ENCODE measurements around the gene ELN. TPM values are rescaled to one million over a fixed set of nuclear protein-coding genes. Genes with fewer than 3 reads are reported as not detected.
A peak's percentile ranks its signal among the peaks of the same experiment; 100 is the strongest.

ELN gene
- total and polyA plus RNA-seq, 9 of the 15 experiments (the other 6 are each of a cell fraction or from before 2014, with no cell fraction given): 0.20 TPM; not detected in 8

DNA sequence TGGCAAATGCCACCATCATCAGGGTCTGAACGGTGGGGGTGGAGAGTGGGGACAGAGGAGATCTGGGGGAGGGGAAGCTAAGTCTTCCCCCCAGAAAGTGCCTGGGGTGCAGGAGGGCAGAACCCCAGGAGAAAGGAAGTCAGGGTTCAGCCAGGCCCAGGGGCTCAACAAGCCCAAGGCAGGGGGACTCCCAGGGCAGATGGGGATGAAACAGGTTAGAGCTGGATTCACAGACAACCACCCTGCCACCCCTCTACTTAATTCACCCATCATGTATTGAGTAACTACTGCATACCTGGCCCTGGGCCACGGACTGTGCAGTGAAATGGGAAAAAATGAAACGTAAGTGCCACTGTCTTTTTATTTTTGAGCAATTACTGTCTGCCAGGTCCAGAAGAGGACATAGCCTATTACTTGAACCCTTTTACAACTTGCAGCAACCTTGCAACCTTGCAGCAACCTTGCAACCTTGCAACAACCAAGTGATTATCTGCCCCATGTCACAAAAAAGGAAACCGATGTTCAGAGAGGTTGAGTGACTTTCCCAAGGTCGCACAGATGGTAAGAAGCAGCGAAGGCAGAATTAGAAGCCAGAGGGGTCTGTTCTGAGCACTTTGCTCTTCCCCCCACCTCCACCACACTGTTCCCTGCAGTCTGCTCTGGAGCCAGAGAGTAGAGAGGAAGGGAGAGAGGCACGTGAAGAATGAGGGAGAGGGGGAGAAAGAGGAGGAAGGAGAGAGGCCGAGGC, 4.8 kb downstream of the ELN start:
- H3K4me1 ChIP-seq (replicated peaks in 1 of 2; ENCODE audit: control insufficient read depth in 2 of 2, insufficient read depth in 2 of 2, low read length in 2 of 2): peaks cover 0 to 18% of the 10 kb centered on the region in 2 experiments; a peak in 2 of 5 replicates
- no peaks in the 10 kb centered on the region for H3K9me1 ChIP-seq (ENCODE audit: control insufficient read depth, insufficient read depth, low read length)
- no peak overlapping the region for H3K4me3 ChIP-seq
- H2AFZ ChIP-seq (ENCODE audit: low read depth, low read length): no peak overlapping the region
- H3K9me3 ChIP-seq (replicated peaks; ENCODE audit: control insufficient read depth, insufficient read depth, low read depth, low read length): no peaks in the 10 kb centered on the region
- TF ChIP-seq STAT5B (CRISPR knock-in tag; IDR thresholded peaks at IDR 0.05) (no peak), ZFP36 (IDR thresholded peaks at IDR 0.05; ENCODE audit: low read depth, low read length, partially characterized antibody) (peak; percentile 59), BCOR (IDR thresholded peaks at IDR 0.05) (peak; percentile 79), KDM1A (IDR thresholded peaks at IDR 0.05) (peak in 1 of 2 experiments; percentile 61; a peak in 2 of 4 replicates), SRSF9 (IDR thresholded peaks at IDR 0.05; ENCODE audit: borderline replicate concordance, low read depth, low read length) (no peak), RBM25 (IDR thresholded peaks at IDR 0.05; ENCODE audit: low read depth, low read length, severe bottlenecking) (peak; percentile 42), ZNF561 (CRISPR knock-in tag; conservative IDR thresholded peaks at IDR 0.05) (no peak)
- TF ChIP-seq, protein P1, sequence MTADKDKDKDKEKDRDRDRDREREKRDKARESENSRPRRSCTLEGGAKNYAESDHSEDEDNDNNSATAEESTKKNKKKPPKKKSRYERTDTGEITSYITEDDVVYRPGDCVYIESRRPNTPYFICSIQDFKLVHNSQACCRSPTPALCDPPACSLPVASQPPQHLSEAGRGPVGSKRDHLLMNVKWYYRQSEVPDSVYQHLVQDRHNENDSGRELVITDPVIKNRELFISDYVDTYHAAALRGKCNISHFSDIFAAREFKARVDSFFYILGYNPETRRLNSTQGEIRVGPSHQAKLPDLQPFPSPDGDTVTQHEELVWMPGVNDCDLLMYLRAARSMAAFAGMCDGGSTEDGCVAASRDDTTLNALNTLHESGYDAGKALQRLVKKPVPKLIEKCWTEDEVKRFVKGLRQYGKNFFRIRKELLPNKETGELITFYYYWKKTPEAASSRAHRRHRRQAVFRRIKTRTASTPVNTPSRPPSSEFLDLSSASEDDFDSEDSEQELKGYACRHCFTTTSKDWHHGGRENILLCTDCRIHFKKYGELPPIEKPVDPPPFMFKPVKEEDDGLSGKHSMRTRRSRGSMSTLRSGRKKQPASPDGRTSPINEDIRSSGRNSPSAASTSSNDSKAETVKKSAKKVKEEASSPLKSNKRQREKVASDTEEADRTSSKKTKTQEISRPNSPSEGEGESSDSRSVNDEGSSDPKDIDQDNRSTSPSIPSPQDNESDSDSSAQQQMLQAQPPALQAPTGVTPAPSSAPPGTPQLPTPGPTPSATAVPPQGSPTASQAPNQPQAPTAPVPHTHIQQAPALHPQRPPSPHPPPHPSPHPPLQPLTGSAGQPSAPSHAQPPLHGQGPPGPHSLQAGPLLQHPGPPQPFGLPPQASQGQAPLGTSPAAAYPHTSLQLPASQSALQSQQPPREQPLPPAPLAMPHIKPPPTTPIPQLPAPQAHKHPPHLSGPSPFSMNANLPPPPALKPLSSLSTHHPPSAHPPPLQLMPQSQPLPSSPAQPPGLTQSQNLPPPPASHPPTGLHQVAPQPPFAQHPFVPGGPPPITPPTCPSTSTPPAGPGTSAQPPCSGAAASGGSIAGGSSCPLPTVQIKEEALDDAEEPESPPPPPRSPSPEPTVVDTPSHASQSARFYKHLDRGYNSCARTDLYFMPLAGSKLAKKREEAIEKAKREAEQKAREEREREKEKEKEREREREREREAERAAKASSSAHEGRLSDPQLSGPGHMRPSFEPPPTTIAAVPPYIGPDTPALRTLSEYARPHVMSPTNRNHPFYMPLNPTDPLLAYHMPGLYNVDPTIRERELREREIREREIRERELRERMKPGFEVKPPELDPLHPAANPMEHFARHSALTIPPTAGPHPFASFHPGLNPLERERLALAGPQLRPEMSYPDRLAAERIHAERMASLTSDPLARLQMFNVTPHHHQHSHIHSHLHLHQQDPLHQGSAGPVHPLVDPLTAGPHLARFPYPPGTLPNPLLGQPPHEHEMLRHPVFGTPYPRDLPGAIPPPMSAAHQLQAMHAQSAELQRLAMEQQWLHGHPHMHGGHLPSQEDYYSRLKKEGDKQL (CRISPR knock-in tag; IDR thresholded peaks at IDR 0.05; ENCODE audit: borderline replicate concordance): no peak
- TF ChIP-seq, protein P2, sequence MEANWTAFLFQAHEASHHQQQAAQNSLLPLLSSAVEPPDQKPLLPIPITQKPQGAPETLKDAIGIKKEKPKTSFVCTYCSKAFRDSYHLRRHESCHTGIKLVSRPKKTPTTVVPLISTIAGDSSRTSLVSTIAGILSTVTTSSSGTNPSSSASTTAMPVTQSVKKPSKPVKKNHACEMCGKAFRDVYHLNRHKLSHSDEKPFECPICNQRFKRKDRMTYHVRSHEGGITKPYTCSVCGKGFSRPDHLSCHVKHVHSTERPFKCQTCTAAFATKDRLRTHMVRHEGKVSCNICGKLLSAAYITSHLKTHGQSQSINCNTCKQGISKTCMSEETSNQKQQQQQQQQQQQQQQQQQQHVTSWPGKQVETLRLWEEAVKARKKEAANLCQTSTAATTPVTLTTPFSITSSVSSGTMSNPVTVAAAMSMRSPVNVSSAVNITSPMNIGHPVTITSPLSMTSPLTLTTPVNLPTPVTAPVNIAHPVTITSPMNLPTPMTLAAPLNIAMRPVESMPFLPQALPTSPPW (CRISPR knock-in tag; IDR thresholded peaks at IDR 0.05): 0 out of 2 replicates have a peak, but pooled peaks have one; percentile 16
- H3K9ac ChIP-seq (ENCODE audit: insufficient read depth in 1 of 2, low read depth in 2 of 2, low read length in 2 of 2): no peak overlapping the region
- 3% methylated on average over 8 of the region's 8 CpGs for WGBS (ENCODE audit: insufficient coverage, low coverage, missing lambda C conversion rate)
- intact Hi-C loops (cut with micrococcal nuclease): no loop called here
- ChIA-PET POLR2A (no interaction called here), CTCF (ENCODE audit: low intra/inter-chr PET ratio) (interaction anchor here (0.6 kb wide), 1 partner anchor 426 kb away, joined by 4 read pairs; no protein-coding TSS in a partner anchor)
- H3K27me3 ChIP-seq (ENCODE audit: control insufficient read depth in 2 of 2, insufficient read depth in 2 of 2, low read length in 2 of 2): peaks cover 55 to 80% of the 10 kb centered on the region in 2 experiments
- H3K36me3 ChIP-seq (ENCODE audit: control insufficient read depth, insufficient read depth, low read length): no peaks in the 10 kb centered on the region
- H4K20me1 ChIP-seq (replicated peaks; ENCODE audit: control insufficient read depth, insufficient read depth, low read length): peaks cover 4% of the 10 kb centered on the region
- no TSS peak for BruUV-seq (replicated peaks)
- no peak overlapping the region for H3K27ac ChIP-seq (ENCODE audit: extremely low read depth, low read depth, low read length)
- no peak for DNase-seq (ENCODE audit: extremely low read depth in 1 of 4, low spot score in 3 of 4)
- no peaks in the 10 kb centered on the region for H3K79me2 ChIP-seq (ENCODE audit: control insufficient read depth, insufficient read depth, low read length)
- H3K4me2 ChIP-seq (ENCODE audit: insufficient read depth, low read length): no peak overlapping the region
- in situ Hi-C loops (cut with MboI): no loop called here
- no peak for ATAC-seq
- FAIRE-seq: no peak
